IPS DF 4.7 (cell line): Measurements from ENCODE around the gene PRCD.
"Not testable (repeated sequence)": the region's sequence is repeated elsewhere in the genome, so short reads cannot be mapped to it uniquely, and the experiment has no call there.

Source experiments
- DNase-seq: peaks from one replicate; pipeline ENCODE4 v3.0.0-alpha.2; 2013; ENCODE audit warnings: low spot score; ENCODE audit errors: extremely low read depth

Gene PRCD

GRCh38 chr17:76504117-76504516, 35.7 kb upstream of the PRCD start:
- no peak for DNase-seq

GRCh38 chr17:76506408-76507345, 33.2 kb upstream of the PRCD start:
- peak; percentile 62 for DNase-seq

- DNase-seq = not testable (repeated sequence)
Observed at GRCh38 chr17:76508472-76509063, 31.3 kb upstream of the PRCD start.

GRCh38 chr17:76510831-76511244, 29.0 kb upstream of the PRCD start:
- DNase-seq = no peak

GRCh38 chr17:76511668-76512365, 28.0 kb upstream of the PRCD start:
- DNase-seq = no peak

GRCh38 chr17:76512366-76513305, 27.2 kb upstream of the PRCD start:
- no peak for DNase-seq

GRCh38 chr17:76513306-76513692, 26.5 kb upstream of the PRCD start:
- DNase-seq = no peak

- not testable (repeated sequence) for DNase-seq
Observed at GRCh38 chr17:76514355-76514754, 25.5 kb upstream of the PRCD start.

GRCh38 chr17:76515274-76515949, 24.4 kb upstream of the PRCD start:
- no peak for DNase-seq

- DNase-seq = no peak
Observed at GRCh38 chr17:76517638-76518038, 22.2 kb upstream of the PRCD start.

- DNase-seq = no peak
Observed at GRCh38 chr17:76519048-76519966, 20.5 kb upstream of the PRCD start.

GRCh38 chr17:76521262-76521661, 18.6 kb upstream of the PRCD start:
- DNase-seq = no peak

- DNase-seq = not testable (repeated sequence)
Observed at GRCh38 chr17:76521683-76522082, 18.2 kb upstream of the PRCD start.

- DNase-seq = peak; percentile 53
Observed at GRCh38 chr17:76523084-76524037, 16.5 kb upstream of the PRCD start.

- no peak for DNase-seq
Observed at GRCh38 chr17:76524598-76525512, 15.0 kb upstream of the PRCD start.

- not testable (repeated sequence) for DNase-seq
Observed at GRCh38 chr17:76525513-76525833, 14.4 kb upstream of the PRCD start.

GRCh38 chr17:76527016-76527415, 12.8 kb upstream of the PRCD start:
- not testable (repeated sequence) for DNase-seq
